Epithelial cell of proximal tubule (primary cell): ENCODE data around the gene PCED1A. TPM values are rescaled to one million over a fixed set of nuclear protein-coding genes. Genes with fewer than 3 reads are reported as not detected.
A peak's percentile ranks its signal among the peaks of the same experiment; 100 is the strongest.

Experiments
- DNase-seq: peaks from one replicate; pipeline ENCODE4 v3.0.0-alpha.2; 2011; ENCODE audit warnings: low read depth
- H3K4me3 ChIP-seq: 2 replicates; pipeline ENCODE4 v1.5.1; 2011; ENCODE audit warnings: low read depth, mild to moderate bottlenecking, low read length
- total RNA-seq: library from RNA; depleted of rRNA; stranded (reverse); fragments of >200 nt; gene quantifications from 2 replicates; pipeline ENCODE4 v1.2.3, GENCODE V29; 2015
- TF ChIP-seq, protein P1 (sequence below): conservative IDR thresholded peaks from 2 replicates; pipeline ENCODE4 v1.5.1; 2012; ENCODE audit warnings: low read depth, mild to moderate bottlenecking, low read length

The PCED1A gene
- total RNA-seq, 1 donor from 2014 or later = 37.5 TPM

- TF ChIP-seq, protein P1, sequence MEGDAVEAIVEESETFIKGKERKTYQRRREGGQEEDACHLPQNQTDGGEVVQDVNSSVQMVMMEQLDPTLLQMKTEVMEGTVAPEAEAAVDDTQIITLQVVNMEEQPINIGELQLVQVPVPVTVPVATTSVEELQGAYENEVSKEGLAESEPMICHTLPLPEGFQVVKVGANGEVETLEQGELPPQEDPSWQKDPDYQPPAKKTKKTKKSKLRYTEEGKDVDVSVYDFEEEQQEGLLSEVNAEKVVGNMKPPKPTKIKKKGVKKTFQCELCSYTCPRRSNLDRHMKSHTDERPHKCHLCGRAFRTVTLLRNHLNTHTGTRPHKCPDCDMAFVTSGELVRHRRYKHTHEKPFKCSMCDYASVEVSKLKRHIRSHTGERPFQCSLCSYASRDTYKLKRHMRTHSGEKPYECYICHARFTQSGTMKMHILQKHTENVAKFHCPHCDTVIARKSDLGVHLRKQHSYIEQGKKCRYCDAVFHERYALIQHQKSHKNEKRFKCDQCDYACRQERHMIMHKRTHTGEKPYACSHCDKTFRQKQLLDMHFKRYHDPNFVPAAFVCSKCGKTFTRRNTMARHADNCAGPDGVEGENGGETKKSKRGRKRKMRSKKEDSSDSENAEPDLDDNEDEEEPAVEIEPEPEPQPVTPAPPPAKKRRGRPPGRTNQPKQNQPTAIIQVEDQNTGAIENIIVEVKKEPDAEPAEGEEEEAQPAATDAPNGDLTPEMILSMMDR = no peak
- no peak overlapping the region for H3K4me3 ChIP-seq
- no peak for DNase-seq
Observed at GRCh38 chr20:2866236-2866635, 25.8 kb upstream of the PCED1A start.

DNA sequence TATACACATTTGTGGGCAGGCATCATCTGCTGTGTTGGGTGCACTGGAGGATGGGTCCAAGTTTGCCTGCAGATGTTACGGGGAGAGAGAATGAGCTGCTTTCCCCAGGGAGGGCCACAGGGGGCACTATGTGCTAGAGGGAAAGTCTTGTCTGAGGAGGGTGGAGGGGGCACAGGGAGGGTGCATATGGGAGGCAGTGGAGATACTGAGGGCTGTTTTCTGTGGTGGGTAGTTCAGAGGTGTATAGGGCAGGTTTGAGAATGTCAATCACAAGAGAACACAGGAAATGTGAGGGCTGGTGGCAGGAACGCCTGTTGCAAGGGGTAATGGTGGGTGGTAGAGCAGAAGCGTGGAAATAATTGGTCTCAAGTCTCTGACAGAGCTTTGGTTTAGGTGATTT is 25.2 kb upstream of the PCED1A start:
- TF ChIP-seq, protein P1 = peak; percentile 11
- H3K4me3 ChIP-seq = no peak overlapping the region
- no peak for DNase-seq

GRCh38 chr20:2865101-2865500 is 24.6 kb upstream of the PCED1A start:
- no peak overlapping the region for H3K4me3 ChIP-seq
- no peak for DNase-seq
- TF ChIP-seq, protein P1 = no peak

- TF ChIP-seq, protein P1 = no peak
- DNase-seq = no peak
- no peak overlapping the region for H3K4me3 ChIP-seq
Observed at GRCh38 chr20:2864626-2865025, 24.2 kb upstream of the PCED1A start.

DNA sequence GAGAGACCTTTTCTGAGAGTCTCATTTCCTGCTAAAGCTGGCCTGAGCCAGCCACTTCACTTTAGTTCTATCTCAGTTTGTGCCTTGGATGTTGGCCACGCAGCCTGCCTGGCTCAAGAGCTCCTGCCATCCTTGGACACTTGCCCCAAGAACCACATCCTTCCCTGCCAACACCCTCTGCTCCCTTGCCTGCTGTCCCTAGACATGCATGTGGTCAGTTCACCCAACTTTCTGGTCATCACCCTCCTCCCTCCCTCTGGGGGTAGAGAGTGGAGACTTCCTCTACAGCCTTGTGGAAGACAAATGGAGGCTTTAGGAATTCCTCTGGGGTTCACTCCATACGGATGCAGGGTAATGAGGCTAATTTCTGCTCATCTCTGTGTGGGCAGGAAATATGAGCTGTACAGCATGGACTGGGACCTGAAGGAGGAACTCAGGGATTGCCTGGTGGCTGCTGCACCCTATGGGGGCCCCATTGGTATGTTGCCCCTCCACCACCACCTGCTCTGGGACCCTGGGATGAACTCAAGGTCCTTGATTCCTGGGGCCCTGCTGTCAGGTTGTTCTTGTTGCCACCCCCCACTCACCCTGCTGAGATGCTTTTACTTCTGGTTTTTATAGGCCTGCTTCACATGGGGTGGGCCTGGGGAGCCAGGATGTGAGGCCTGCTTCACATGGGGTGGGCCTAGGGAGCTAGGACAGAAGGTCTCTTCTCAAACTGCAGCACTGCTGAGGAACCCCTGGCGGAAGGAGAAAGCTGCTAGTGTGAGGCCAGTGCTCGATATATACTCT is 19.1 kb upstream of the PCED1A start:
- TF ChIP-seq, protein P1 = no peak
- H3K4me3 ChIP-seq = no peak overlapping the region
- DNase-seq = no peak

- H3K4me3 ChIP-seq = no peak overlapping the region
- DNase-seq = no peak
- TF ChIP-seq, protein P1 = no peak
Observed at GRCh38 chr20:2858591-2858990, 18.1 kb upstream of the PCED1A start.

DNA sequence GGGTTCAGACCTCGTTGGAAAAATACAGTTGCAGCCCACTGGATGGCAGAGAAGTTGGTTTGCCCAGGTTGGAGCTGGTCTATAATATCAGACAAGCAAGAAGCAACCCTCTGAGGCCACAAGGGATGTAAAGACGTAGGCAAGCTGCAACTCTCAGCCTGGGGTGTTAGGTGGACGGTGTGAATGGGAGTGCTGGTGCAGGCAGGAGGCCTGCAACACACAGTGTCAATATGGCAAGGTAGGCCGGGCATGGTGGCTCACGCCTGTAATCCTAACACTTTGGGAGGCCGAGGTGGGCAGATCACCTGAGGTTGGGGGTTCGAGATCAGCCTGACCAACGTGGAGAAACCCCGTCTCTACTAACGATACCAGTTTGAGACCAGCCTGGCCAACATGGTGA is 10.6 kb upstream of the PCED1A start:
- no peak overlapping the region for H3K4me3 ChIP-seq
- TF ChIP-seq, protein P1 = no peak
- DNase-seq = no peak
